Measurements from ENCODE around the gene KLK1.
"Not testable (repeated sequence)": the region's sequence is repeated elsewhere in the genome, so short reads cannot be mapped to it uniquely, and the experiment has no call there.

The KLK1 gene

DNA sequence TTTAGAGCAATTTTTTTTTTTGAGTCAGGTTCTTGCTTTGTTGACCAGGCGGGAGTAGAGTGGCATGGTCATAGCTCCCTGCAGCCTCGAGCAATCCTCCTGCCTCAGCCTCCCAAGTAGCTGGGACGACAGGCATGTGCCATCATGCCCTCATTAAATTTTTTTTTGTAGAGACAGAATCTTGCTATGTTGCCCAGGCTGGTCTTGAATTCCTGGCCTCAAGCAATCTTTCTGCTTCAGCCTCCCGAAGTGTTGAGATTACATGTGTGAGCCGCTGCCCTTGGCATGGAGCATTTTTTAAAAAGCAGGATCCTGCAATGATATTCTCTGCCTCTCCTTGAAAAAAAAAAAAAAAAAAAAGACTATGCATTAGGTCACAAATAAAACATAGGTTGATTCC, 47.5 kb downstream of the KLK1 start:
- H3K4me1 ChIP-seq (ENCODE audit: control insufficient read depth, insufficient read depth, low read length, unreplicated experiment): no peaks in the 10 kb centered on the region
- H3K27me3 ChIP-seq (ENCODE audit: insufficient read depth, low read length): peaks cover 40% of the 10 kb centered on the region
- no peaks in the 10 kb centered on the region for H3K79me2 ChIP-seq (ENCODE audit: control insufficient read depth, insufficient read depth, low read length, unreplicated experiment)
- no peak overlapping the region for H2AFZ ChIP-seq (ENCODE audit: low read length, unreplicated experiment)
- H3K4me3 ChIP-seq (ENCODE audit: low read depth, low read length): no peak overlapping the region
- H3K36me3 ChIP-seq (ENCODE audit: insufficient read depth, low read length): no peaks in the 10 kb centered on the region
- H3K27ac ChIP-seq (ENCODE audit: low read depth, low read length): no peak overlapping the region

DNA sequence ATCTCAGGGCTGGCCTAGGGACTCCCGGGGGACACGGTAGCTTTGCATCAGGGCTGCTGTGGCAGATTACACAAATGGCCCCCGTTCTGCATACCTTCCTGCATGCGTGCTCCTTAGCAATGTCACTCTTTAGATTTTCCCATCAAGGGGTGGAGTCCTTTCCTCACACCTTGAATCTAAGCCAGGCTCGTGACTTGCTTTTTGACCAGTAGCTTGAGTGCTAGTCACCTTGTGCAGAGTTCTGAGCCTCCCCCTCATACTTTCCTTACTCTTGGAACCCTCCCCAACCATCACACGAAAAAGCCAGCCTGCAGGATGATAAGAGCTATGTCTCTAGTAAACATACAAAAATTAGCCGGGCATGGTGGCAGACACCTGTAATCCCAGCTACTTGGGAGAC, 50.1 kb downstream of the KLK1 start:
- H3K27me3 ChIP-seq (ENCODE audit: insufficient read depth, low read length): peaks cover 13% of the 10 kb centered on the region
- not testable (repeated sequence) for H3K27ac ChIP-seq (ENCODE audit: low read depth, low read length)

DNA sequence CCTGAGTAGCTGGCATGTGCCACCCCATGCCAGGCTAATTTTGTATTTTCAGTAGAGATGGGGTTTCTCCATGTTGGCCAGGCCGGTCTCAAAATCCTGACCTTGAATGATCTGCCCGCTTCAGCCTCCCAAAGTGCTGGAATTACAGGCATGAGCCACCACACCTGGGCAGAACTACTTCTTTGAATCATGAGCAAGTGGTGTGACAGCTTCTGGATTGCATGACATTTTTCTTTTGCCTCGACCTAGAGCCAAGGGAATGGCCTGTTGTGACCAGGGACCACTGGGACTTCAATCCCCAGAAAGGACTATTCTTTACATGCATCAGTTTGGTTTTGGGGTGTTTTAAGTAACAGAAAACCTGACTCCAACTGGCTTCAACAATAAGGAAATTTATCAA, 50.7 kb downstream of the KLK1 start:
- H2AFZ ChIP-seq (ENCODE audit: low read length, unreplicated experiment); H3K27me3 ChIP-seq (ENCODE audit: insufficient read depth, low read length); H3K36me3 ChIP-seq (ENCODE audit: insufficient read depth, low read length); H3K4me3 ChIP-seq (ENCODE audit: low read depth, low read length); H3K79me2 ChIP-seq (ENCODE audit: control insufficient read depth, insufficient read depth, low read length, unreplicated experiment); H3K4me1 ChIP-seq (ENCODE audit: control insufficient read depth, insufficient read depth, low read length, unreplicated experiment); H3K27ac ChIP-seq (ENCODE audit: low read depth, low read length): not testable (repeated sequence)

More for the DNA sequence above, 50.1 kb downstream of the KLK1 start:
- H3K4me3 ChIP-seq (ENCODE audit: low read depth, low read length); H3K79me2 ChIP-seq (ENCODE audit: control insufficient read depth, insufficient read depth, low read length, unreplicated experiment); H3K4me1 ChIP-seq (ENCODE audit: control insufficient read depth, insufficient read depth, low read length, unreplicated experiment); H3K36me3 ChIP-seq (ENCODE audit: insufficient read depth, low read length); H2AFZ ChIP-seq (ENCODE audit: low read length, unreplicated experiment): not testable (repeated sequence)

DNA sequence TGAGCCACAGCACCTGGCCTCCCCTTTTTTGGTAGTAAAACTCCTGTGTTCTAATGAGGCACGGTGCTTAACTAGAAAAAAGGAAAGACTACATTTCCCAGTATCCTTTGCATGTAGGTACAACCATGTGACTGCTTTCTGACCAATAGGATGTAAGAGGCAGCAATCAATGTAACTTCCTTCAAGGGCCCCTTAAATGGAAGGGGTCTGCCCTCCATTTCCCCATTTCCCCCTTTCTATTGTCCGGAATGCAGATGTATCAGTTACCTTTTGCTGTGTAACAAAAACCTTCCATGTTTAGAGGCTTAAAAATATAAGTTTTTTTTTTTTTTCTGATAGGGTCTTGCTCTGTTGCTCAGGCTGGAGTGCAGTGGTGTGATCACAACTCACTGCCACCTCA, 51.1 kb downstream of the KLK1 start:
- no peaks in the 10 kb centered on the region for H3K79me2 ChIP-seq (ENCODE audit: control insufficient read depth, insufficient read depth, low read length, unreplicated experiment)
- no peaks in the 10 kb centered on the region for H3K4me1 ChIP-seq (ENCODE audit: control insufficient read depth, insufficient read depth, low read length, unreplicated experiment)
- H3K27ac ChIP-seq (ENCODE audit: low read depth, low read length): no peak overlapping the region
- no peaks in the 10 kb centered on the region for H3K36me3 ChIP-seq (ENCODE audit: insufficient read depth, low read length)
- H2AFZ ChIP-seq (ENCODE audit: low read length, unreplicated experiment): no peak overlapping the region
- no peak overlapping the region for H3K4me3 ChIP-seq (ENCODE audit: low read depth, low read length)
- peaks cover 4% of the 10 kb centered on the region; the same call in 1 of the 2 replicates for H3K27me3 ChIP-seq (ENCODE audit: insufficient read depth, low read length)

DNA sequence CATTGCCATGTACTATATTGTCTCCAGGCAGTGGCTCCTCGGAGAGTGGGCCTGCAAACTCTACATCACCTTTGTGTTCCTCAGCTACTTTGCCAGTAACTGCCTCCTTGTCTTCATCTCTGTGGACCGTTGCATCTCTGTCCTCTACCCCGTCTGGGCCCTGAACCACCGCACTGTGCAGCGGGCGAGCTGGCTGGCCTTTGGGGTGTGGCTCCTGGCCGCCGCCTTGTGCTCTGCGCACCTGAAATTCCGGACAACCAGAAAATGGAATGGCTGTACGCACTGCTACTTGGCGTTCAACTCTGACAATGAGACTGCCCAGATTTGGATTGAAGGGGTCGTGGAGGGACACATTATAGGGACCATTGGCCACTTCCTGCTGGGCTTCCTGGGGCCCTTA, 52.7 kb downstream of the KLK1 start:
- H3K4me3 ChIP-seq (ENCODE audit: low read depth, low read length): no peak overlapping the region
- no peak overlapping the region for H3K27ac ChIP-seq (ENCODE audit: low read depth, low read length)
- H3K36me3 ChIP-seq (ENCODE audit: insufficient read depth, low read length): no peaks in the 10 kb centered on the region
- H3K79me2 ChIP-seq (ENCODE audit: control insufficient read depth, insufficient read depth, low read length, unreplicated experiment): no peaks in the 10 kb centered on the region
- H2AFZ ChIP-seq (ENCODE audit: low read length, unreplicated experiment): no peak overlapping the region
- no peaks in the 10 kb centered on the region for H3K27me3 ChIP-seq (ENCODE audit: insufficient read depth, low read length)
- H3K4me1 ChIP-seq (ENCODE audit: control insufficient read depth, insufficient read depth, low read length, unreplicated experiment): no peaks in the 10 kb centered on the region

DNA sequence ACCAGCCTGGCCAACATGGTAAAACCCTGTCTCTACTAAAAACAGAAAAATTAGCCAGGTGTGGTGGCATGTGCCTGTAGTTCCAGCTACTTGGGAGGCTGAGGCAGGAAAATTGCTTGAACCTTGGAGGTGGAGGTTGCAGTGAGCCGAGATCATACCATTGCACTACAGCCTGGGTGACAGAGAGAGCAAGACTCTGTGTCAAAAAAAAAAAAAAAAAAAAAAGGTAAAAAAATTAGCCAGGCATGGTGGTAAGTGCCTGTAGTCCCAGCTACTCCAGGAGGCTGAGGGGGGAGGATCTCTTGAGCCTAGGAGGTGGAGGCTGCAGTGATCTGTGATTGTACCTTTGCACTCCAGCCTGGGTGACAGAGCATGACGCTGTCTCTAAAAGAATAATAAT, 53.4 kb downstream of the KLK1 start, which contains the start of gene GPR32:
GPR32 (plus strand) TSS at position 301 of the 400 bp plus-strand sequence. CDS start 137 bp downstream, outside the sequence.
- not testable (repeated sequence) for H3K4me1 ChIP-seq (ENCODE audit: control insufficient read depth, insufficient read depth, low read length, unreplicated experiment); H3K79me2 ChIP-seq (ENCODE audit: control insufficient read depth, insufficient read depth, low read length, unreplicated experiment); H3K4me3 ChIP-seq (ENCODE audit: low read depth, low read length); H3K27ac ChIP-seq (ENCODE audit: low read depth, low read length); H3K27me3 ChIP-seq (ENCODE audit: insufficient read depth, low read length); H3K36me3 ChIP-seq (ENCODE audit: insufficient read depth, low read length); H2AFZ ChIP-seq (ENCODE audit: low read length, unreplicated experiment)
